ENCODE measurements around the gene SAA1.
"Not testable (repeated sequence)": the region's sequence is repeated elsewhere in the genome, so short reads cannot be mapped to it uniquely, and the experiment has no call there.

The SAA1 gene

GRCh38 chr11:18261721-18262120, 4.3 kb upstream of the SAA1 start:
- no peak for DNase-seq

- DNase-seq, result not testable (repeated sequence)
These were observed 3.2 kb upstream of the SAA1 start for GRCh38 chr11:18262681-18263350.

DNA sequence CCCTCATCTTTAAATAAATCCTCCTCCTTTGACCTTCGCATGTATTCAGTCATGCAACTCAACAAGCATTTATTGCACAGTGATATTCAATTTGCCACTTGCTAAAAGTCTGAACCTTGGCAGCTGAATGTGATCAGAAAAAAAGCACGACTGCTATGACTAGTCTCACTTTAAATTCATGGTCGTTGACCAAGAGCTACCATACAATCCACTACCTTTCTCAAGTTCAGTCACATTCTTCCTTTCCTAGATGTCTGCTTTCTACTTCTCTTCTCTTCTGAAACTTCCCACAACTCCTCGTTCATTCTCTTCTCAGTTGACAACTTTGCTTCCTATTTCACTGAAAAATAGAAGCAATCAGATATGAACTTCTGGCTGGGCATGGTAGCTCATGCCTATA, 2.0 kb upstream of the SAA1 start:
- no peak for DNase-seq

DNA sequence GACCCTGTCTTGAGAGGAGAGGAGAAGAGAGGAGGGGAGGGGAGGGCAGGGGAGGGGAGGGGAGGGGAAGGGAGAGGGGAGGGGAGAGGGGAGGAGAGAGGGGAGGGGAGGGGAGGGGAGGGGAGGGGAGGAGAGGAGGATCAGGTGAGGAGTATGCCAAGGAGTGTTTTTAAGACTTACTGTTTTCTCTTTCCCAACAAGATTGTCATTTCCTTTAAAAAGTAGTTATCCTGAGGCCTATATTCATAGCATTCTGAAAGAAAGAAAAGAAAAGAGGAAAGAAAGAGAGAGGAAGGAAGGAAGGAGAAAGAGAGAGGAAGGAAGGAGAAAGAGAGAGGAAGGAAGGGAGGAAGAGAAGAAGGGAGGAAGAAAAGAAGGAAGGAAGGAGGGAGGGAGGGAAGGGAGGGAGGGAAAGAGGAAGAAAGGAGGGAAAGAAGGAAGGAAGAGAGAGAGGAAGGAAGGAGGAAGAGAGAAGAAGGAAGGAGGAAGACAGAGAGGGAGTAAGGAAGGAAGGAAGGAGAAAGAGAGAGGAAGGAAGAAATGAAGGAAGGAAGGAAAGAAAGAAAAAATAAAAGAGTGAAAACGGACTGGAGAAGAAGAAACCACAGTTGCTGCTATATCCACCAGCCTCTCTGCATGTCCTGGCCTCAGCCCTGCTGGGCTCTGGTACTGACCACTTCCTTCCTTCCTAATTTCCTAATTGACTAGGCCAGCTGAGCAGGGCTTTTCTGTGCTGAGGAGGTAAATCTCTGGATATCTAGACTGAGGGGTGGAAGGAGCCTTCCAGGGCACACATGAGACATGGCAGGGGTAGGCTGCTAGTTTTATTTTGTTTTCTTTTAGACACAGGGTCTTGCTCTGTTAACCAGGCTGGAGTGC, 1.1 kb upstream of the SAA1 start:
- no peak for DNase-seq

DNA sequence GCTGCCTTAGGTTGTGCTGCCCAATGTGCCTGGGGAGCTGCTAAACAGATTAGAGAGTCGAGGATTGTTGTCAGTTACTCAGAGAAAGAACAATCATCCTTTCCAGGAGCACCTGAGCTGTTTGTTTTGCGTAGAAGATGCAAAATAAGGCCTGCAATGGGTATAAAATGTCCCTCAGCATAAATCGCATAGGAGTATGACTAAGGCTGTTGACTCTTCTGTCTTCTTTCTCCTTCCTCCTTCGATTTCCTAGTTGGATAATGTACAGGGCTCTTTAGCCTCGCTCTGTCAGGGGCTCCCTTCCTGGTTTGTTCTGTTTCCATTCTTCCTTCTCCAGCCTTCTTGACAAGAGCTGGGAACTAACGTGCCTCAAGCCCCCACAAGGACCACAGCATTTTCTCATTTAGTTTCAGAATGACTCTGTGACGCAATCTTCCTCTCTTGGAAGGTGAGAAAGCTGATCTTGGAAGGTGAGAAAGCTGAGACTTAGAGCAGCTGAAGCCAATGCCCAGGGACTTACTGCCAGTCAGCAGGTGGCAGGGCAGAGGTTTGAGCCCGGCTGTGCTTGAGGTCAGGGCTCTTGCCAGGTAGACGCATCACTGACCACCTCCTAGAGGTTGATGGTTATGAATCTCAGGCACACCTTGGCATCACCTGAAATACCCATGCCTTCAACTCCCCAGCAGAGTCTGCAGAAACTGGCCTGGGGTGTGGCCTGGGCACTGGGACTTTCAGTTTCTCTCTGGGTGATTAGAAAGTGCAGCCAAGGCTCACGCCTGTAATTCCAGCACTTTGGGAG, 1.5 kb downstream of the SAA1 start:
- DNase-seq, result not testable (repeated sequence)

- DNase-seq, result not testable (repeated sequence)
These were observed 3.2 kb downstream of the SAA1 start for GRCh38 chr11:18269252-18269651.

DNA sequence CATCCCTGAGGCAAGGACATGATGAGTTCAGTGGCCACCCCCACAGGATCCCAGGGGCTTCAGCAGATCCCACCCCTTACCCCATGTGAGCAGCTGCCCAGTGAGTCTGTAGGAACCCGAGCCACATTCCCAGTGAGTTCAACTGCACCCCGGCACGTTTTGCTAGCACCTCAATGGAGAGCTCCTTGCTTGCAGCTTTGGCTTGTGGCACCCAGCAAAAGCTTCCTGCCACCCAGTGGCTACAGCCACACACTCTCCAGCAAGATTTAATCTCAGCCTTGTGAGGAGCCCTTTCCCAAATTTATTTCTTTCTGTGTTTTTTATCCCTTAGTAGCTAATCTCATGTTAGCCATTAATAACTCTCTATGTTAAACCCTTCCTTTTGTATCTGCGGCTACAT, 4.0 kb downstream of the SAA1 start:
- DNase-seq, result no peak

- no peak for DNase-seq
These were observed 5.1 kb downstream of the SAA1 start for GRCh38 chr11:18271206-18271605.

GRCh38 chr11:18277565-18278271, 11.7 kb downstream of the SAA1 start:
- DNase-seq, result no peak

DNA sequence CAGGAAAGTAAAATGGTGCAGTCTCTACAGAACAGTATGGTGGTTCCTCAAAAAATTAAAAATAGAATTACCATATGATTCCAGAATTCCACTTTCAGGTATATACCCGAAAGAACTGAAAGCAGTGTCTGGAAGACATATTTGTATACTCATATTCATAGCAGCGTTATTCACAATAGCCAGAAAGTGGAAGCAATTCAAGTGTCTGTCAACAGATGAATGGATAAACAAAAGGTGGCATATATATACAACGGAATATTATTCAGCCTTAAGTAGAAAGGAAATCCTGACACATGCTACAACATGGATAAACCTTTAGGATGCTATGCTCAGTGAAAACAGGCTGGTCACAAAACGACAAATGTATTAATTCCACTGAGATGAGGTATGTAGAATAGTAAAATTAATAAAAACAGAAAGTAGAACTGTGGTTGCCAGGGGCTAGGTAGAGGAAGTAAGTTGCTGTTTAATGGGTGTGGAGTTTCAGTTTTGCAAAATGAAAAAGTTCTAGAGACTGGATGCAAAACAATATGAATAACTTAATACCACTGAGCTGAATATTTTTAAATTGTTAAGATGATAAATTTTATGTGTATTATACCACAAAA, 14.5 kb downstream of the SAA1 start:
- no peak for DNase-seq

- no peak for DNase-seq
These were observed 16.6 kb downstream of the SAA1 start for GRCh38 chr11:18282626-18283025.

GRCh38 chr11:18285841-18286240, 19.8 kb downstream of the SAA1 start:
- DNase-seq, result no peak

GRCh38 chr11:18288911-18289310, 22.8 kb downstream of the SAA1 start:
- no peak for DNase-seq

DNA sequence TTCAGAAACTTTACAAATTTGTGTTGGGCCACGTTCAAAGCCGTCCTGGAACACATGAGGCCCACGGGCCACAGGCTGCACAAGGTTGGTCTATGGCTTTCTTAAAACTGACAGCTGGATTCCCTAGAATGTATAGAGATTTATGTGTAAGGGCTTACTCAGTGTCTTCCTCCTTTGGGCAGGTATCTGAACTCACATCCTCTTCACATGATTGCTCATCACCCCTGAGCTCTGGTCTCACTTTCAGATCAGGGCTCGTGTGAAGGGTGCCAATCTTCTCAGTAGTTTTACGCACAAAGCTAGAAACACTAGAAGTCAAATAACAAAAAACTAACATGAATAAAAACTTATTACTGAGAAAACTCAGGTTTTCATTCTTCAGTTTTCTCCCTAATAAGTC, 28.8 kb downstream of the SAA1 start:
- DNase-seq, result no peak

GRCh38 chr11:18295316-18295715, 29.3 kb downstream of the SAA1 start:
- no peak for DNase-seq

GRCh38 chr11:18299721-18300120, 33.7 kb downstream of the SAA1 start:
- no peak for DNase-seq

DNA sequence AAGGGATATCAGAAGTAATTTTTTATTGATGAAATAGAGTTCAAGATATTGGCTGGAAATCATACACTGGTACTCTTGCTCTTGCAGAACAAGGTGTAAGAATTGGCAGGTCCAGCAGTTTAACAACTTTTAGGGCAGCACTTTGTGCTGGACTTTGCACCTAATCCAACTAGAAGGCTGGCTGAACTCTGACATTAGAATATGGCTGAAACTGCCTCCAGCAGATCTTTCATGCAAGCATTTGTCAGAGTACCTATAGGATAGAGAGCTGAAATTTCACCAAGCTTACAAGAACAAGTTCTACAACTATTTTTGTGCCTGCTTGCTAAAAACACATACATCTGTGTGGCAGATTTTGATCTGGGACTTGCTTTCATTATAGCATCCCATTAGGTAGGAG, 38.7 kb downstream of the SAA1 start:
- no peak for DNase-seq

- no peak for DNase-seq
These were observed 41.5 kb downstream of the SAA1 start for GRCh38 chr11:18307461-18308139.

DNA sequence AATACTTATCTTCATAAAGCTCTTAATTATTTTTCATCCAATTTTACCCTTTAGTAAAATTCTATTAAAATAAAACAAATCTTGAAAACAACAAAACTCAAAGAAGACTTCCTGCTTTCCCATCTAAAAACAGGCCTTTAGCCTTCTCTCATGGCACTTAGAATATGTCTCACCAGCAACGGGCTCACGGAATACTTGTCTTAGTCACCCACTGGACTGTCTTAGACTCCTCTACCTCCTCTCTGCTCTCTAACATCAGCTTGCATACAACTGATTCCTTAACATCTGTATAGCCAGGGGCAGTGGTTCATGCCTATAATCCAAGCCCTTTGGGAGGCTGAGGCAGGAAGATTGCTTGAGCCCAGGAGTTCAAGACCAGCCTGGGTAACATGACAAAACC, 42.2 kb downstream of the SAA1 start:
- DNase-seq, result no peak

DNA sequence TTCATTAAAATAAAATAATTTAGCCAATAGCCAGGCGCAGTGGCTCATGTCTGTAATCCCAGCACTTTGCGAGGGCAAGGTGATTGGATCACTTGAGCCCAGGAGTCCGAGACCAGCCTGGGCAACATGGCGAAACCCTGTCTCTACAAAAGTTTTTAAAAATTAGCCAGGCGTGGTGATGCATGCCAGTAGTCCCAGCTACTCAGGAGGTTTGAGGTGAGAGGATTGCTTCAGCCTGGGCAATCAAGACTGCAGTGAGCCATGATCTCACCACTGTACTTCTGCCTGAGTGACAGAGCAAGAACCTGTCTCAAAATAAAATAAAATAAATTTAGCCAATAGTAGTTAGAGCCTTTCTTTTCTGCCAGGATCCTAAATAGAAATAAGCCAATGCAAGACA, 43.6 kb downstream of the SAA1 start:
- no peak for DNase-seq

DNA sequence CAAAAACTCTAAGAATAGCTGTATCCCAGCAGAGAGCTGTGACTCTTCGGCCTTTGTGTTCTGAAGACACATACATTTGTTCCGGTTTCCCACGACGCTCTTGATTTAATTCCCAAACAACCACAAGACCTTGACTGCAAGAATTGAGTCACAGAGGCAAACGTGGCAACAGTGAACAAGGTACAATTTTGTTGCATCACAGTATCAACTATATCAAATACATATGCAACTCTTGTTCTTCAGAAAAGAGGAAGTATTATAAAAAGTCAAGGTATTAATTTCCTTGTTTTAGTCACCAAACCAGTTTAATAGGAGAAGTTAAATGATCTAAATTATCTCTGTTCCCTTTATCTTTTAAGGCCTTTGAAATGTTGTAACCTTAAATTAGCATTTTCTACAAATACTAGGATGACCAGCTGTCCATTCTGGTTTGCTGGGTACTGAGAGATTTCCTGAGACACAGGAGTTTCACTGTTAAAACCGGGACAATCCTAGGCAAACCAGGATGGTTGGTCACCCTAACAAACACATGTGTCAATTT, 44.8 kb downstream of the SAA1 start:
- DNase-seq, result no peak

- DNase-seq, result no peak
These were observed 45.9 kb downstream of the SAA1 start for GRCh38 chr11:18312012-18312411.

All from NCI-H2029 treated with DMSO at 0.1 percent for 48 hours (cell line).